Suppressor macrophage (primary cell): ENCODE measurements around the gene SELL.
"Not testable (repeated sequence)": the region's sequence is repeated elsewhere in the genome, so short reads cannot be mapped to it uniquely, and the experiment has no call there.

Experiments
- DNase-seq, 4 experiments: peaks; one replicate each; pipeline ENCODE4 v3.0.0-alpha.2; 2020 to 2022

Gene SELL

DNA sequence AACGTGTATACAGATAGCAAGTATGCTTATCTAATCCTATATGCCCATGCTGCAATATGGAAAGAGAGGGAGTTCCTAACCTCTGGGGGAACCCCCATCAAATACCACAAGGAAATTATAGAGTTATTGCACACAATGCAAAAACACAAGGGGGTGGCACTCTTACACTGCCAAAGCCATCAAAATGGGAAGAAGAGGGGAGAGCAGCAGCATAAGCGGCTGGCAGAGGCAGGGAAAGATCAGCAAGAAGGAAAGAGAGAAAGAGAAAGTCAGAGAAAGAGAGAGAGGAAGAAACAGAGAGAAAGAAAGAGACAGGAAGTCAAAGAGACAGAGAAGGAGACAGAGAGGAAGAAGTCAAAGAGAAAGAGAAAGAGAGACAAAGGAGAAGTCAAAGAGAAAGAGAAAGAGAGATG is 44.2 kb downstream of the SELL start:
- DNase-seq, result peak in 3 of 4 experiments; percentile 14 to 33 (median 15)

DNA sequence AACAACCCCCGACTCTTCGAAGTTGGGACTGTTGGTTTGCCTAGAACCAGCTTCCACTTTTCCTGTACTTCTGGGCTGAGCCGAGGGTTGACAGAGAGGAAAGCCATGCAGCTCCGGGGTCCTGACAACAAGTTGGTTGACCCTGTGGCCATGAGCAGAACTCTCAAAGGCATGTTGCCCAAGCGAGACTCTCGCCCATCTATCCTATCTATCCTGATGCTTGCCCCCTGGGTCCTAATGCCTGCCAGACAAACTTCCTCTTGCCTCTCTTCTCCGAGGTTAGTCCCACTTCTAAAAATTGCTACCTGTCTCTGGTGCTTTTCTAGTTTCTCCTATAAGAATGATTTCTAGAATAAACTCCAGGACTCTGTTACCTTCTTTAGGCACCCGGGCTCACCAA is 48.7 kb downstream of the SELL start:
- peak in 1 of 4 experiments; percentile 11 for DNase-seq

DNA sequence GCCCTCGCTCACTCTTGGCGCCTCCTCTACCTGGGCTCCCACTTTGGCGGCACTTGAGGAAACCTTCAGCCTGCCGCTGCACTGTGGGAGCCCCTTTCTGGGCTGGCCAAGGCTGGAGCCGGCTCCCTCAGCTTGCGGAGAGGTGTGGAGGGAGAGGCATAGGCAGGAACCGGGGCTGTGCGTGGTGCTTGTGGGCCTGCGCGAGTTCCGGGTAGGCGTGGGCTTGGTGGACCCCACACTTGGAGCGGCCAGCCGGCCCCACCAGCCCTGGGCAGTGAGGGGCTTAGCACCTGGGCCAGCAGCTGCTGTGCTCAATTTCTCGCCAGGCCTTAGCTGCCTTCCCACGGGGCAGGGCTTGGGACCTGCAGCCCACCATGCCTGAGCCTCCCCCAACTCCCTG is 50.4 kb downstream of the SELL start:
- not testable (repeated sequence) for DNase-seq

- not testable (repeated sequence) for DNase-seq
These were observed 52.6 kb downstream of the SELL start for GRCh38 chr1:169658777-169659176.

DNA sequence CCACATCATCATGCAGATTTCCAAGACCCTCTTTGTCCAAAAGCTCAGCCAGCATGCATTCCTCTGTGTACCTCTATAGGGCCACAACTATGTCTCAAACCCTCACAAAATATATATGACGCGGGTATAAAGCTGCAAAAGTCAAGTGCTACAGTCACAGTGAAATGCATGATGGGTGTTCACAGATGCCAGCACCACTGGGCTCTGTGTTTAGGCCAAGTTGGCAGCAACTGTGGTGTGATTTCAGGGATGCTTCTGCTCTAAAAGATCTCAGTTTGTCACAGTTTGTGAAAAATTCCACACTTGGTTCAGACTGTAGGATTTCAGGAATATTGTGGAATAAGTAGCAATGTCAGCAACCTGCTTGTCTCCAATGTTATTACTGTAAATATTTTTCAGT is 57.5 kb downstream of the SELL start:
- DNase-seq, result no peak

DNA sequence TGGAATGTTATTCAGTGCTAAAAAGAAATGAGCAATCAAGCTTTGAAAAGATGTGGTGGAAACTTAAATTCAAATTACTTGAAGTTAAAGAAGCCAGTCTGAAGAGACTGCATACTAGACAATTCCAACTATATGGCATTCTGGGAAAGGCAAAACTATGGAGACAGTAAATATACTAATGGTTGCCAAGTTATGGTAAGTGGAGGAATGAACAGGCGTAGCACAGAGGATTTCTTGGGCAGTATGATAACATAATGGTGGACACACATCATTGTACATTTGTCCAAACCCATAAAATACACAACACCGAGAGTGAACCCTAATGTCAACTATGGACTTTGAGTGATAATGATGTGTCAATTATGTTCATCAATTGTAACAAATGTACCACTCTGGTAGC is 60.4 kb downstream of the SELL start:
- DNase-seq, result no peak

DNA sequence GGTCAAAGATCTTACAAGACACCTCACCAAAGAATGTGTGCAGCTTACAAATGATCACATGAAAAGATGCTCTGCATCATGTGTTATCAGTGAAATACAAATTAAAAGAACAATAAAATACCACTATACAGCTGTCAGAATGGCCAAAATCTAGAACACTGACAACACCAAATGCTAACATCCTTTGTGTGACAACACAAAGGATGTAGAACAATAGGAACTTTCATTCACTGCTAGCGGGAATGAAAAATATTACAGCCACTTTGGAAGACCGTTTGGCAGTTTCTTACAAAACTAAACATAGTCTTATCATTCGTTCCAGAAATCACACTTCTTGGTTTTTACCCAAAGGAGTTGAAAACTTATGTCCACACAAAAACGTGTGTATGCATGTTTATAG is 60.9 kb downstream of the SELL start:
- DNase-seq, result no peak

GRCh38 chr1:169648709-169649108 is 62.7 kb downstream of the SELL start:
- peak in 2 of 4 experiments; percentile 11 to 28 for DNase-seq

DNA sequence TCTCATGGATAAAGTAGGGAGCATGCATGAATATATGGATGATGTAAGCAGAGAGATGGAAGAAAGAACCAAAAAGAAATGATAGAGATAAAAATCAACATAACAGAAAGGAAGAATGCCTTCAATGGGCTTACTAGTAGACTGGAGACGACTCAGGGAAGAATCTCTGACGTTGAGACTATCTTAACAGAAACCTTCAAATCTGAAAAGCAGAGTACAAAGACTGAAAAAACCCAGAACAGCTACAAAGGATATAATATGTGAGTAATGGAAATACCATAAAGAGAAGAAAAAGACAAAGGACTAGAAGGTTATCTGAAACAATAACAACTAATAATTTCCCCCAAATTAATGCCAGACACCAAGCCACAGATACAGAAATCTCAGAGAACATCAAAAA is 63.2 kb downstream of the SELL start:
- DNase-seq, result no peak

DNA sequence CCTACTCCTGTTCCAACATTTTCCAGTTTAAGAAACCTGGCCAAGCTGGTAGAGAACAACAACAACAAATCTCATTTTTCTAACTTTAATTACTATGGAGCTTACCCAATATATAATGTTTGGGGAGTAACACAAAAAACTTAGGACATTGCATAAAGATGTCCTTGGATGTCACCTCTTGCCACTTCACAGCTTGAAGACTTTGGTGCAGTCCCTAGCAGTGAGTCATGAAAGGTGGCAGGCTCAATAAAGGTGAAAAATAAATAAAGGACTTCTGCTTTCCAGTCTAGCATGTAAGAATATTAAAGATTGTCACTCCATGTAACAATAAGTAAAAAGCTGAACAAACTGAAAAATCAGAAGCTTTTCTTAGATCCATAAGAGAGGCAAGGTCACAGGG is 63.9 kb downstream of the SELL start:
- DNase-seq, result no peak

DNA sequence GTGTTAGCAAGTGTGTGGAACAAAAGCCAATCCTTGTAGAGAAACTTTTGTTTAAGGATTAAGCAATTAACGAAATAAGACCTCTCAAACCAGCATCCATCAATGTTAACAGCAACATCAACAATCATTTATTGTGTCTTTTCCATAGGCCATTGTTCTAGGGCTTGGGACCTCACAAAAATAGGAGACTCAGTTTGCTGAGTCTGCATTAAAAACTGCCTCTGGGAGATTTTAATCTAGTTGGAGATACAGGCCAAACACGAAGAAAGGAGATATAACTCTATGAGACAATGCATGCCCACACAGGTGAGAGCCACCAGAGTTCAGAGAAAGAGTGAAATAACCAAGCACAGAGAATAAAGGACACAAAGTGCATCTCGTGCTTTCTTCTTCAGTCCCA is 67.1 kb downstream of the SELL start:
- no peak for DNase-seq
